GM10266 (cell line): ENCODE data around the gene RALA.

Experiments used
- DNase-seq: peaks from one replicate; pipeline ENCODE4 v3.0.0; 2012; ENCODE audit errors: extremely low spot score
- CTCF ChIP-seq: IDR thresholded peaks from 2 replicates; pipeline ENCODE4 v1.5.1; 2012; ENCODE audit warnings: mild to moderate bottlenecking, low read depth; ENCODE audit not compliant: control insufficient read depth, insufficient read depth; ENCODE audit errors: missing control alignments

Gene RALA

GRCh38 chr7:39631736-39632308 is 8.4 kb downstream of the RALA start:
- no peak for DNase-seq
- TF ChIP-seq CTCF = no peak

- DNase-seq = no peak
- TF ChIP-seq CTCF = no peak
Observed at GRCh38 chr7:39633563-39634477, 10.4 kb downstream of the RALA start.

GRCh38 chr7:39634478-39634805 is 11.1 kb downstream of the RALA start:
- DNase-seq = no peak

GRCh38 chr7:39637400-39637799 is 14.0 kb downstream of the RALA start:
- TF ChIP-seq CTCF = no peak
- DNase-seq = no peak

More at GRCh38 chr7:39634478-39634805, 11.1 kb downstream of the RALA start:
- no peak for TF ChIP-seq CTCF

- TF ChIP-seq CTCF = no peak
- no peak for DNase-seq
Observed at GRCh38 chr7:39637963-39638485, 14.7 kb downstream of the RALA start.

- TF ChIP-seq CTCF = no peak
- DNase-seq = no peak
Observed at GRCh38 chr7:39642896-39643295, 19.5 kb downstream of the RALA start.

- no peak for DNase-seq
- TF ChIP-seq CTCF = no peak
Observed at GRCh38 chr7:39644170-39644569, 20.8 kb downstream of the RALA start.
